HG03135 (cell line): ENCODE results near the gene ANXA10.
"Not testable (repeated sequence)": the region's sequence is repeated elsewhere in the genome, so short reads cannot be mapped to it uniquely, and the experiment has no call there.

Source experiments
- ATAC-seq: cut with Tn5 transposase; IDR thresholded peaks from one replicate; pipeline ENCODE4 v1.9.1; 2021; ENCODE audit warnings: mild to moderate bottlenecking, moderate library complexity; ENCODE audit not compliant: unreplicated experiment

Gene ANXA10, protein sequence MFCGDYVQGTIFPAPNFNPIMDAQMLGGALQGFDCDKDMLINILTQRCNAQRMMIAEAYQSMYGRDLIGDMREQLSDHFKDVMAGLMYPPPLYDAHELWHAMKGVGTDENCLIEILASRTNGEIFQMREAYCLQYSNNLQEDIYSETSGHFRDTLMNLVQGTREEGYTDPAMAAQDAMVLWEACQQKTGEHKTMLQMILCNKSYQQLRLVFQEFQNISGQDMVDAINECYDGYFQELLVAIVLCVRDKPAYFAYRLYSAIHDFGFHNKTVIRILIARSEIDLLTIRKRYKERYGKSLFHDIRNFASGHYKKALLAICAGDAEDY

DNA sequence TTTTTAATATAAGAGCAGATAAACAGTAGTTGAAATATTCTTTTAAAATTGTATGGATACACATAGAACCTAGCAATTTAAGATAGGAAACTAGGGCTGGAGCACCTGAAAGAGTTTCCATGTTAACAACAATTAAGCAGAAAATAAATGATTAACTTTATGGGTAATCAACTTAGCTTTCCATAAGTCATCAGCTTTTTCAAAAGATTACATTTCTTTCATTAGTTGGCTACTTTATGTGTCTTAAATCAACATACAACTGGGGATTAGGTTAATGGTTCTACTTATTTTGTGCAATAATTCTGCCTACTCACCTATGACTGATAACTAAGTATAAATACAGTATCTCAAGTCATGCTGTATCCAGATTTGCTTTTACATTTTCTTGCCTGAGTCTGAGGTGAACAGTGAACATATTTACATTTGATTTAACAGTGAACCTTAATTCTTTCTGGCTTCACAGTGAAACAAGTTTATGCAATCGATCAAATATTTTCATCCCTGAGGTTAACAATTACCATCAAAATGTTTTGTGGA, at the start of gene ANXA10:
Gene ANXA10 (plus strand): TSS at position 362 of the 537 bp plus-strand sequence. CDS start 164 bp downstream, at position 526.
- ATAC-seq, result no peak

DNA sequence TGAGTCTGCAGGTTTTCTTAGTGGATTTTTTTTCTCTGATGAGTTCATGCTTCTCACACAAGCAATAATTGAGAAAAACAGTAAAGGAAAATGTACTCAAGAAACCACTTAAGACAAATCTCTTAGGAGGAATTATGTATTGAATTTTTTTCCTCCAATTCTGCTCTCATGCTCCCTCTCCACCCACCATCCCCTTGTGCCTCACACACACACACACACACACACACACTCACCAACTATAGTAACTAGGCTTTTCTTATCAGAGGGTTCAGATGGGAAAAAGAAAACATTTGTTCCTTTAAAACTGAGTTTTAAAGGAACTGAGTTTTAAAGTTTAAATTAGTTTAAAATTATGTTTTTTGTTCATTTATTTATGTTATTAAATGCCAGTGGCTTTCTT, 47.0 kb upstream of the ANXA10 start:
- no peak for ATAC-seq

DNA sequence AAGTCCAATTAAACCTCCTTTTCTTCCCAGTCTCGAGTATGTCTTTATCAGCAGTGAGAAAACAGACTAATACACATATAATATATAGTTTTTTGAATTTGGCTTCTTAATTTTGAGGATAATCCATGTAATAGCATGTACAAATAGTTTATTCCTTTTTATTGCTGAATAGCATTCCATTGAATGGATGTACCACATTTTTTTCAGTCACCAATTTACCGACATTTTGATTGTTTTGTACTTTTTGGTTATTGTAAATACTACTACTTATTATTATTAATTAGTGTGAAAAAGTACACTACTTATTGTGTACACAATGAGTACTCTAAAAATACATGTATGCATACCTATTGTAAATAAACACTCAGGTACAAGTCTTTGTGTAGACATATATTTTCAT, 42.3 kb upstream of the ANXA10 start:
- no peak for ATAC-seq

DNA sequence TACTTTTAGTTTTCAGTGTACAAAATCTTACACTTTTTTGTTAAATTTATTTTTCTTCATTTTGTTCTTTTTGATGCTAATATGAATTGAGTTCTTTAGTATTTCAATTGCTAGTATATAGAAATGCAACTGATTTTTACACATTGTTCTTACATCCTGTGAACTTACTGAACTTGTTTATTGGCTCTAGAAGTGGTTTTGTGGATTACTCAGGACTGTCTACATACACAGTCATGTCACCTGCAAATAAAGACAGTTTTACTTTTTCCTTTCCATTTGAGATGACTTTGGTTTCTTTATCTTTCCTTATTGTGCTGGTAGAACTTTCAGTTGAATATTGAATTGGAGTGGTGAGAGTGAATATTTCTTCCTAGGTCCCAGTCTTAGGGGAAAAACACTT, 40.8 kb upstream of the ANXA10 start:
- ATAC-seq, result no peak

DNA sequence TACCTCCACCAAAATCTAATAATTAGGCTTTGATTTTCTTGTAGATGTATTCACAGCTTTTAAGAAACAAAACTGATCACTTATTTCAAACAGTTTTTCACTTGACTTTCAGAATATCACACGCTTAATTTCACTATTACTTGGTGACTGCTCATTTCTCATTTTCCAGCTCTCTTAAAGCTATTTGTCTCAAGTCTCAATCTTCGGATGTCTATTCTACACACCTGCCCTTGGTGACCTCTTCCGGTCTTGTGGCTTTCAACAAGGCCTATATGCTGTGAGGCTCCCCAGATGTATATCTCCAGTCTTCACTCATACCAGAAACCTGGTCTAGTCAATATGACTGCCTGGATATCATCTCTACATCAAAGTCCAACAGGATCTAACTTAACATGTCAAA, 34.9 kb upstream of the ANXA10 start:
- peak; percentile 73 for ATAC-seq

DNA sequence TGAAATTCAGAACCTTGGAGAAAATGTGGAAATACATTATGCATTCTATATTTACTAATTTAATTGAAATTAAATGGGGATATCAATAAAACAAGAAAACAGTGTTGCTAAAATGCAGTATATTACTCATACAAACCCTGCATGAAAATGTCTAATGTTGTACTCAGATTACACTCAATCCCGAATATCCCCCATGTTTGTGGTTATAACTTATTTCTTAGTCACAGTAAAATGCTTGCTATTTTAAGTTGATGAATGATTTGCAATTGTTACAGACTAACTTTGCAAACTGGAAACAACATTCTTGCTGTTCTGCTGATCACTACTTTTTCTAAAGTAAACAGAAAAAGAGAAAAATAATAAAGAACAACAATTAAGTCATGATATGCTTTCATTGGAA, 33.1 kb upstream of the ANXA10 start:
- ATAC-seq, result no peak

DNA sequence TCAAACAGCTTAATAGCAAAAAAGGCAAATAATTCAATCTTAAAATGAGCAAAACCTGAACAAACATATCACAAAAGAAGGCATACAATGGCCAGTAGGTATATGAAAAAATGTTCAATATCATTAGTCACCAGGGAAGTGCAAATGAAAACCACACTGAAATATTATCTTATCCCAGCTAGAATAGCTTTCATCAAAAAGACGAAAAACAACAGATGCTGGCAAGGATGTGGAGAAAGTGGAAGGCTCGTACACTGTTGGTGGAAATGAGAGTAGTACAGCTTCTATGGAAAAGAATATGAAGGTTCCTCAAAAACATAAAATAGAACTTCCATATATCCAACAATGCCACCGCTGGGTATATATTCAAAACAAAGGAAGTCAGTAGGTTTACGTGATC, 29.3 kb upstream of the ANXA10 start:
- no peak for ATAC-seq

DNA sequence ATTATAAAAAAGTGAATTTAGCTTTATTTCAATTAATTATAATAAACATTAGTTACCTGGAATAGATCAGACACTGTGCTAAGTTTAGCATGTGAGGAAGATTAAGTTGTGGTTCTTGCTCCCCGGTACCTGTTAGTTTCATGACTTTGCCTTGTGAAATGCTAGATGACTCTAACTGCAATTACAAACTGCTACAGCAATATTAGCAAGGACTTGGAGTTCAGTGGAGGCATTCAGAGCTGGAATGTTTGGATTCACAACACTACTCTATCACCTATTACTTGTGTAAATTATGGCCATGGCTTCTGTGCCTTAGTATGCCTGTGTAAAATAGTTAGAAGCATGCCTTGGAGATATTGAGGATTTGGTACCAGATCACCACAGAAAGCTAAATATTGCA, 21.4 kb upstream of the ANXA10 start:
- ATAC-seq, result no peak

DNA sequence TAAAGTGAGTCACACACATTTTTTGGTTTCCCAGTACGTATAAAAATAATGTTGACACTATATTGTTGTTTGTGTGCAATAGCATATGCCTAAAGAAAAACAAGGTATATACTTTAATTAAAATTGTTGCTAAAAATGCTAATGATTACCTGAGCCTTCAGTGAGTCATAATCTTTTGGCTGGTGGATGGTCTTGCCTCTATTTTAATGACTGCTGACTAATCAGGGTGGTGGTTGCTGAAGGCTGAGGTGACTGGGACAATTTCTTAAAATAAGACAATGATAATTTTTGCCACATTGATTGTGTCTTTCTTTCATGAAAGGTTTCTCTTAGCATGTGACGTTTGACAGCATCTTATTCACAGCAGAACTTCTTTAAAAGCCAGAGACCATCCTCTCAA, 21.0 kb upstream of the ANXA10 start:
- ATAC-seq, result no peak

DNA sequence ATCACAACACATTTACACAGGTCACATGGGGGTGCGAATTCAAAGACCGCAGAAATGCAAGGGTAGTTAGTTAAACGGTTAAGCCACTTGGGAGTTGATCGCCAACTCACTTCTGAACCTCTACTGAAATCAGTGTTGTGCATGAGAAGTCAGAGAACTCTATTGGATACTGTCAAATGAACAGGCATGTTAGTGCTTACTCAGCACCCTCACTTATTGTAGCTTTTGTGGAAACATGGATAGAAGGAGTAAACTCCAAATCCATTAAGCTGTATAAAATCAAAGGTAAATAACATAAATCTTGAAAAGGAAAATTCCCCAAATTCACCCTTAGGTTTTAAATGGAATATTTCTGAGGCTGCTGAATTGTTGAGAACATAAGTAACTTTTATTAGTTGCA, 17.5 kb upstream of the ANXA10 start:
- no peak for ATAC-seq

DNA sequence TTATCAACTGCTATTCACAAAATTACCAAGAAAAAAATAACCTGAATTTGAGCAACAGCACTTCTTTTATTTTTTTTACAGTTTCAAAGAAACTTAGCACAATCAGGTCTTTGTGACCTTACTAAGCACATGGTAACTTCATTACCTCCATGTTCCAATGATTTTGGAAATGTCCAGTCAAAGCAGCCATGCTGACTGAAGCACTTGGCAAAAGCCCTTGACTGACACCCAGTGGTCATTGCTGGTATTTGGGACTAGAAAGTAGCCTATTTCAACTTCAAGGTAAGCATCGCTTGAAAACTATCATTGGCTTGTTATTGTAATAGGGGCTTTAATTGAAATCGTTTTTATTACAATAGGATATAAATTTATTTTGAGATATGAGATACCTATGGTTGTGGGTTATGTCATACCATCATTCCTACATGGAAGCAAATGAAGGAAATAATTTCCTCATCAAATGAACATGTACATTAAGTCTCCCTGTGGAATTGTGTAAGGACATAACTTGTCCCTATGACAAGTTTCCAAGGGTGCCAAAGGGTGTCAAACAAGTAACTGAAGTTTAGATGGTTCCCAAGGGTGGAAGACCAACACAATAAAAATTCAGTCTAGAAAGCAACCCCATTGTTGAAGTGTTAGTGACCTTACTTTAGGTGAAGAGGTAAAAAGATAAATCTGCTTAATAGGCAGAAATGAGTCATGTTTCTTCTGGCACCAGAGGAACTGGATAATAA, 15.2 kb upstream of the ANXA10 start:
- peak; percentile 82 for ATAC-seq

DNA sequence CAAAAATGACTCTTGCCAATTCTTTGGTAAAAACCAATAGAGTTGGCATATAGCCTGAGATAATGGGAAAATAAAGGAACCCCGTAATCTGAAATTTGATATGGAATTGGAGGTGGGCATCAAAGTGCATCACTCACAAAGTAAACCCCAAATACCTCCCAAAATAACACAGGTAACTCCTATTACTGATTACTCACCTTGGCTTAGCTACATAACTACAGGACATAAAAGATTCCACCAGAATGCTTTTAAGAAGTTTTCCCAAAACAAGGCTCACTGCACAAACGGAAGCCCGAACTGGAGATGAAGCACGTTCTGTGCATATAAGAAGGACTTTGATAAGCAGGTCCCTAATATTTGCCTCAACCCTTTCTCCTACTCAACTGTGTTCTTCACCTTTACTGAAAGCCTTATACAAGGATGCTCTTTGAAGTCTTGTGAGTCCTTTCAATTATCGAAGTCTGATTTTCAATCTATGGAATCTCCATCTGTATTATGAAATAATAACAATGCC, 14.6 kb upstream of the ANXA10 start:
- ATAC-seq, result no peak

DNA sequence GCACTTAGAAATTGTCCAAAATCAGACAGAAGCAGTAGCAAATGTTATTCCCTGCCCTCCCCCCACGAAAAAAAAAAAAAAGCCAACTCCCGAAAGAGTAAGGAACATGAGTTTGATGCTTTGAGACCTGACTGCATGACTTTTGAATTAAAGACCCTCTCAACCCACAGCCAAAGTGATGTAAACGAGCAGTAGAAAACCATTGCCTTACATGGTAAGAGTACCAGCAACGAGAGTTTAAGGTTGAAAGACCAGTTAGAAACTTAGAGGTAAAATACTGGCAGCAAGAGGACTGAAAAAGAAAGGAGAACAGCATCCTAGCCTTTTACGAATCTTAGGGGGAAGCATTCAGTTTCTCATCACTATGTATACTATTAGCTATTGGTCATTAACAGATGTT, 10.0 kb upstream of the ANXA10 start:
- ATAC-seq, result no peak

DNA sequence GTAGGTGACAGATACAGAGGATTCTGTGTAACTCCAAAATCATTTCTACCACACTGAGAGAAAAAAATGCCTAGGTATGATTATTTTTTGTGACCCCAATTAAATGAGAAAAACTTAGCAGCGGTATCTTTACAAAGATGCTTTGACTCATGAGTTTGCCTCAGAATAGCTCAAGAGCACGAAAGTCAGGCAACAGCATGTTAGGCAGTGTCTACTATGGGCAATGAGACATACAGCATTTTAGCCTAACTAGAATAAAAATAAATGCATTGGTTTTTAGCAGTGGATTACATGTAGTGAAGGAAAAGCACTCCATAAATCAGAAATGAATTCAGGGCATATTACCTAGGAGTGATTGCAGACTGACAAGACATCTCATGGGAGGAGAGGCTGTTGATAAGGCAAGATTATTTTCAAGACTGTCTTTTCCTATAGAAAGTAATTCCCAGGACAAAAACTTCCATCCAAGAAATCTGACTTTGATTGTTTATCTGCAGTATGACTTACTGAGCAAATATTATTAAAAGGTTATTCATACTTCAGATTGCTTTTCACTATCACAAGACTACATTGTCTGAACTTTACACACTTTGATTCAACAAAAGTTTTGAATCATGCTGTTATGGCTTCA, 3.6 kb downstream of the ANXA10 start:
- no peak for ATAC-seq

DNA sequence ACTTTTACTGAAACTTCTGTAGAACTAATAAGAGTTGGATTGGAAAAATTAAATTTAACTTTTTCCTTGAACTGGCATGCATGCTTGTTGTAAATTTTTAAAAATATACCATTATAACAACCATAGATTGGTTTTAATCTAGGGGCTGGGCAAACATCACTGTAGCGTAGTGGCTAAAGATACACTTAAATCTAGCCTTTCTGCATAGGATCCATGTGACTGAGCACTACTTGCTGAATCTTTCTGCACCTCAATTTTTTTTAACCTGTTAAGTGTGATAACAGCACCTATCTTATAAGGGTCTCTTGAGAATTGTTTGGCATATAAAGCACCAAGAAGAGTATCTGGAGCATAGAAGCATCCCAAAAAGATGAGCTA, 4.1 kb downstream of the ANXA10 start:
- no peak for ATAC-seq

DNA sequence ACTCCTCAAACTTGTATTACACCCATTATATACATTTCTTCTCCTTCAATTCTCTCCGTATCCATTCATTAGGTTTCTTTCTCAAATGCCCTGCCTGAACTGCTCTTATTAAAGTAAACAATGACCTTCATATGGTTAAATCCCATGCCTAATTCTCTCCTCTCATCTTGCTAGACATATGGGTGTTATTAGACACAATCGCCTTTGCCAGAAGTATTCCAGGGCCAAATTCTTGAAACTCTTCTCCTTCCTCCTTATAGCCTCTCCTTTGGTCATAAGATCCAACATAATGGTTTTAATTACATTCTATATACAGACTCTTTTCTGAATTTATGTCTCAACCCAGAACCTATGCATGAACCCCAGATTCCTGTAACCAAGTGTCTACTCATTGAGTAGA, 4.8 kb downstream of the ANXA10 start:
- no peak for ATAC-seq

DNA sequence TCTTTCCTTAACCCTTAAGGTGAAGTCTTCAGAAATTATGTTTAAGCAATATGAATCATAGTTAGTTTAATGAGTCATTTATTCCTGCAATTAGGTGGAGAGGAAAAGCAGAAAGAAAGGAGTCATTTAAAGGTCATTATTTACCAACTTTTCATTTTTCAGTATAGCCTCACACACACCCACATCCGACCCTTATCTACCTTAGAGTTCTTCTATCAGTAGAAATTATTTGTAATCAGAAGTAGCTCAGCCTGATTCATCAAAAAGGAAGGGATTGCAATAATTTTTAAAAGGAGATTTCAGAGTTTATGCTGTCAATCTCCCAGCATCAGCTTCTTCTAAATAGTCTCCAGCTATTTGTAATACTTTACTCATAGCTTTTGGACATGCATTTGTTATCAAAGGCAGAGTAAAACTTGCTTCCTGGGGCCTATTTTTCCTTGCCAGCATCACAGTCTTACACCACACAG, 5.9 kb downstream of the ANXA10 start:
- no peak for ATAC-seq

DNA sequence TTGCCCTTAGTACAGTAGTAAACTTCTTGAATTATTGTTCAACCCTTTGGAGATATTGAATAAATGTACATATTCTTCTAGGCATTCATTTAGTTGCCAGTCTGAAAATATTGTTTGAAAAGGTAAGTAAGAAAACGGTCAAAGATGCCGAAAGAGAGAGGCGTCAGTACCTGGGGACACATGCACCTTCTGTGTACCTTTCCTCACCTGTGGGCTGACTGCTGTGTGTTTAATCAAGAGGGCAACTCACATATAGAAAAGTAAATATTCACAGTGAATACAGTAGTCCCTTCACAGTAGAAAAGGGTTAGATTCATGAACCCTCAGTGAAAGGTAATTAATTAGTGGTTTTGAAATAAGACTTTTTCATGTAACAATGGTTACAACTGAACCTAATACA, 6.9 kb downstream of the ANXA10 start:
- ATAC-seq, result no peak

DNA sequence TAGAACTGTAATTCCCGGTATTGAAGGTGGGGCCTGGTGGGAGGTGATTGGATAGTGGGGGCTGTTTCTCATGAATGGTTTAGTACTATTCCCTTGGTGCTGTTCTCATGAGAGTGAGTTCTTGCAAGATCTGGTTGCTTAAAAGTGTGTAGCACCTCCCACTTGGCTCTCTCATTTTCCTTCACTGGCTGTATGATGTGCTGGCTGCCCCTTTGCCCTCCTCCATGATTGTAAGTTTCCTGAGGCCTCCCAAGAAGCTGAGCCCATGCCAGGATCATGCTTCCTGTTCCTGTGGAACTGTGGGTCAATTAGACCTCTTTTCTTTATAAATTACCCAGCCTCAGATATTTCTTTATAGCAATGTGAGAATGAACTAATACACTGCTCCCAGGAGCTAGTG, 8.7 kb downstream of the ANXA10 start:
- no peak for ATAC-seq

DNA sequence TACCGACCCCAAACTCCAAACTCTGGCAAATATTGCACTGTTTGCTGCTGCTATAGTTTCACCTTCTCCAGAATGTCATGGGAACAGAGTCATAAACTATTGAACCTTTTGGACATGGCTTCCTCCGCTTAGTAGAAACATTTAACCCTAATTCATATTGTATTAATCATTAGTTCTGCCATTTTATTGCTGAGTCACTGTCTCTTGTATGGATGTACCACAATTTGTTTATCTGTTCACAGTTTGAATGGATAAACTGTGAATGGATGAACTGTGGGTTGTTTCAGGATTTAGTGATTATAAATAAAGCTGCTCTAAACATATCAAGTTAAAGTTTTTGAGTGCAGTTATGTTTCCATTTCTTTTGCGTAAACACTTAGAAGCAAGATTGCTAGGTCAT, 10.1 kb downstream of the ANXA10 start:
- ATAC-seq, result no peak

DNA sequence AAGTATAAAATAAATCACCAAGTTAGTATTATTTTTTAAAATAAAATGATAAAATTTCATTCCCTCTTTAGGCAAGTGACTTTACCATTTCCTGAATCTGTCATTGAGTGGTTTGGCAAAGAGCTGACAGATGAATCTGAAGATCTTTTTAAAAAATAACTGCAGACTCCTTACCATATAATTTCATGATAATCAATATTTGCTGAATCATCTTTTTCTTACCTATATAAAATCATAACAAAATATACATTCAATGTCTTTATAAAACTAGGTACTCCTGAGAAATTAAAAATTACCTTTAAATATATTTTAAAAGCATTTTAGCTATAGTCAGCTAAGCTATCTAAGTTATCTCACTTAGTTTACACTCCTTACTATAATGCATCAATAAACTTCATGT, 17.2 kb downstream of the ANXA10 start:
- ATAC-seq, result no peak

DNA sequence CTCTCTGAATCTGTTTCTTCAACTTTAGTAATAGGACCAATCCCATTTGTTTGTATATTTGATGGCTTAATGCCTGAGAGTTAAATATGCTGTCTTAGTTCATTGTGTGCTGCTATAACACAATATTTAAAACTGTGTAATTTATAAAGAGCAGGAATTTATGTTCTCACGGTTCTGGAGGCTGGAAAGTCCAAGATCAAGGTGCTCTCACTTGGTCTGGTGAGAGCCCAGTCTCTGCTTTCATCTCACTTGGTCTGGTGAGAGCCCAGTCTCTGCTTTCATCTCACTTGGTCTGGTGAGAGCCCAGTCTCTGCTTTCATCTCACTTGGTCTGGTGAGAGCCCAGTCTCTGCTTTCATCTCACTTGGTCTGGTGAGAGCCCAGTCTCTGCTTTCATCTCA, 20.7 kb downstream of the ANXA10 start:
- not testable (repeated sequence) for ATAC-seq
